OCI-M2 (cell line): ENCODE data around the gene TMEM184B.

Experiments
- DNase-seq: peaks from one replicate; lab custom pipeline; 2025; ENCODE audit not compliant: unreplicated experiment; lab: John Stamatoyannopoulos, UW

The TMEM184B gene

DNA sequence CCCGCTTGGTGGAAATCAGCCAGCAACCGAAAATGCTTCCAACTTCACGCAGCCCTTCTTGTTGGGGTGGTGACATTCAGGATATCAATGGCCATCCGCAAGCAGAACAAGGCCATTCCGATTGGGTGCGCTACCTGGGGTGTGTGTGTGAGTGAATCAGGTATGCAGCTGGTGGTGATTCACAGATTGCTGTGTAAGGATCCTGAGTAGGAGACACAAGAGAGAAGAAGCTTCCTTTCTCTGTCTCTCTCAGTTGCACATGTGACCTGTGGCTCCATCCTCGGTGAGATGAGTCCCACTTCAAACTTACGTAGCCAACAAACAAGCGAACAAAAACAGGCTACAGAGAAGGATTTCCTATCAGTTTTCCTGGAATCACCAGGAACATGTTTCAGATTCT lies 9.6 kb upstream of the TMEM184B start:
- no peak for DNase-seq

DNA sequence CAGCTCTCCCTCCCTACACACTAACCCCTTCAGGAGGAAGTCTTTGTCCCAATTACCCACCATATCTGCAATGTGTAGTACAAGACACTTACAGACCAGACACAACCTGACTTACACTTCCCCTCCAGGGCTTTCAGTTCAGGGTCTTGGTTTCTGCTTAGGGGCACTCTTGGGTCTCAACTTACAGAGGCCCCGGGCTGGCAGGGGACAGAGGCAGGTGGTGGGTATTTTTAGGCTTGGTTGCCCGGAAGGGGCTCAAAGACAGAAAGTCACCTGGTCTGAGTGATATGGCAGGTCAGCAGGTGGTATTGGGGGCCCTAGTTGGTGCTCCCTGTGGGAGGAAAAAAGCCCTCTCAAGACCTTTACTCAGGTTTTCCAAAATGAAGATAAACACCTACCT lies 3.4 kb upstream of the TMEM184B start:
- DNase-seq: no peak

DNA sequence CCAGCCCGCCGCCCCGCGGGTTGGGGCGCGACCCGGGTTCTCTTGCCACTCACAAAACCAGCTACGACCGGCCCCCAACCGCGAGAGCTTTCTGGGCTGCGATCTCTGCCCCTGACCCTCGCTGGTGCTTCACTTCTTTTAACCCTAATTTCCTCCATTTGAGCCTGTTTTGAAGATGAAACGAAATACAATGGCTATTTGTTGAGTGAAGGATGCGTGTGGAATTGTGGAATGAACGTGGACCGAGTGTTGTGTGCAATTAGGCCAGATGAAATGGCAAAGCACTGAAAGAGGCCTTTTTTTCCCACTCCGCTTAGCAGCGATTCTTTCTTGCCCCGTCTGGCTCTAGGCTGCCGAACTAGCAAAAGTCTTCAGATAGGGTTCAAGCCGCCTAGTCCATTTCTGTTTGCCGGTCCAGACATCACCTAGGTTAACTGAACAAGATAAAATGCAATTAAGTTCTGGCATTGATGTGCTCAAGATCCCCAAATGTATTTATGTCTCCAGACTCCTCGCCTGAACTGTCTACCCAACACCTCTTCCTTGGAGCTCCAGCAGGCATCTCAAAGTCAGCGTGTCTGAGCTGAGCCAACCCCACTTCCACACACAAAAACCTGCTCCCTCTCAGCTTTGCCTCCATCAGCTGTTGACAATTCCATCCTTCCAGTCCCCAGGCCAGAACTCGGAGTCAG lies 471 bp upstream of the TMEM184B start:
- DNase-seq: no peak

DNA sequence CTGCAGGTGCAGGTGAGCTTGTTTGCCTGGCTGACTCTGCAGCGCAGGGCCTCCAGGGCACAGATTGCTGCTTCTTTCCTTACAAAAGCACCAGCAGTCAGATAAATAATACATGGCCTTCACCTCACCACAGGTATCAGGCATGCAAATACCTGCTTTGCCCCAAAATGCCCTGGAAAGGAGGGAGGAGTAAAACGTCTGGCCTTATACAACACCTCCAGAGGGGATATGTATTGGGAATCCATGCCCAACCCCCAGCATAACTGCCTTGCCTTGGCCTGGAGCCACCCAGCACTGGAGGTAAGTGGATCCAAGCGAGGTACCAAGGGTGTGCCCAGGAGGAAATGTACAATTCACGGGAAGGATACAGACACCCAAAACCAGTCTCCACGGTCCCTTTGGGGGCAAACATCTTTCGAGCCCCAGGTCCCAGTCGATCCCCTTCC lies 860 bp downstream of the TMEM184B start:
- DNase-seq: no peak

DNA sequence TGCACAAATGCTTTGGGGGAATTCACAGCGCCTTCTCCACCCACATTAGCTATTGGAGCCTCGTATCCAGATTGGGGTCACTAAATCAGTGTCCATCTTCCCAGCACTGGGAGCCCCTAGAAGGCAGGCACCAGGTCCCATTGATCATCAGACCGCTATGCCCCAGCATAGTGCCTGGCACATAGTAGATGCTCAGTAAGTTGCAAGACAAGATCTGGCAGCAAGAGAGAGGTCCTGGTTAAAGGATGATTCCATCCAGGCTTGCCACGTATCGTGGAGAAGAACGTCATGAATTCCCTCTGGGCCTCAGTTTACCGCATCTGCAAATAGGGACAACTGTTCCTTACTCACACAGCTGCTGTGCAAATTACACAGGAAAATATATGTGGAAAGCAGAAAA lies 1.7 kb downstream of the TMEM184B start:
- no peak for DNase-seq

DNA sequence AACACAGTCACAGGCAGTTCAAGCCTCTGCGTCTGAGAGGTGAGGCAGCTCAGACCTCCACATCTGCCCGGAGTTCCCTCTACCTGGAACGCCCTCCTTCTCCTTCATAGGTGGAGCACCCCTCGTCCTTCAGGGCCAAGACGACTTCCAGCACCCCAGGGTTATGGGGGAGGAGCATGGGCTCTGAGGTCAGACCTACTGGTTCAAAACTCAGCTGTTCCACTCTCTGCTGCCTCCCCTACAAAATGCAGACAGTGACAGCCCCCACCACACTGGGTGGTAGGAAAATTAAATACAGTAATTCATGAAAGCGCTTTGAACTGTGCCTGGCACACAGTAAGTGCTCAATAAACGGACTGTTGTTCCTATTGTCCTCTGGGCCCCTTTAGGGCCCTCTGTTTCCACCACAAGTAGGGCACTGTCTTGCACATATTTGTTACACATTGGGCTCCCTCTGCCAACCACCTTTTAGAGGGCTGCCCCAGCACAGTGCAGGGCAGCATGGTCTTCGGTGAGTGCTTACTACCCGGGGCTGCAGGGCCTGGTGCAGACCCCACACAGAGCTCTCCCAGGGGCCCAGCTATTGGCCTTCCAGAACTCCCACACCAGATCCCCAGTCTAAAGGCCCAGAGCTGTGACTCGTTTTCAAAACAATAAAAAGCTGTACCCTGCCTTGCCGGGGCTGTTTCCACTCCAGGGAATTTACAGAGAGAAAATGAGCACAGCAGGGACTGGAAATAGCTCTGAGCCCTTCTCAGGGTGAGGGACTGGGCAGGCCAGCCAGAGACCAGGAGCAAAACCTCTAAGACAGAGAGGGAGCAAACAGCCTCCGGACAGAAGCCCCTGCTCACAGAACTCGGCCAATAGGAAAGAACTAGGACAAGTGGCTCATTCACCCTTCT lies 2.5 kb downstream of the TMEM184B start:
- no peak for DNase-seq

DNA sequence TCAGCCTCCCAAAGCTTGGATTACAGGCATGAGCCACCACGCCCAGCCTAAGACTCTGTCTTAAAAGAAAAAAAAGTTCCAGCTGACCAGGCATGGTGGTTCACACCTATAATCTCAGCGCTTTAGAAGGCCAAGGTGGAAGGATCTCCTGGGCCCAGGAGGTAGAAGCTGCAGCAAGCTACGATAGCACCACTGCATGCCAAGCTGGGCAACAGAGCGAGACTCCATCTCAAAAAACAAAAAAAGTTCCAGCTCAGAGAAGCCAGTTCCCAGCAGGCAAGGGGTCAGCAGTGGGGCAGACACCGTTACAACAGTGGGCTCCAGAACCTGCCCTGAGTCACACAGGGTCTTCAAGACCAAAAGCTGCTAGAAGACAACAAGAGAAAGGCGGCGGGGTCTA lies 3.3 kb downstream of the TMEM184B start:
- DNase-seq: no peak

DNA sequence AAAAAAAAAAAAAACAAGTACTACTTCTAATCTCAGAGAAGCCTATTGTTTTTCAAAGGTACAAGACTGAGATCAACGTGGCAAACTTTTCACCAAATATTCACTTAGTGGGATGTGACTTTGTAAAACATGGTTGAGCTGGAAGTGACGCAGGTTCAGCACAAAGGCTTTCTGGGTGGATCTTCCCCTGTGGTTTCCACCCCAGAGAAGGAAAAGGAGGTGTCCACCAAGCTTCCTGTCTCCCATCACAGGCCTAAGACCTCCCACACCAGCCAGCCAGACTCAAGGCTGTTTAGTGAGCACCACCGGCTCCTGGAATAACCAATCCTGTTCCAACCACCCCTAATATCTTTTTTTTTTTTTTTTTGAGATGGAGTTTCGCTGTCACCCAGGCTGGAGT lies 5.7 kb downstream of the TMEM184B start:
- no peak for DNase-seq

DNA sequence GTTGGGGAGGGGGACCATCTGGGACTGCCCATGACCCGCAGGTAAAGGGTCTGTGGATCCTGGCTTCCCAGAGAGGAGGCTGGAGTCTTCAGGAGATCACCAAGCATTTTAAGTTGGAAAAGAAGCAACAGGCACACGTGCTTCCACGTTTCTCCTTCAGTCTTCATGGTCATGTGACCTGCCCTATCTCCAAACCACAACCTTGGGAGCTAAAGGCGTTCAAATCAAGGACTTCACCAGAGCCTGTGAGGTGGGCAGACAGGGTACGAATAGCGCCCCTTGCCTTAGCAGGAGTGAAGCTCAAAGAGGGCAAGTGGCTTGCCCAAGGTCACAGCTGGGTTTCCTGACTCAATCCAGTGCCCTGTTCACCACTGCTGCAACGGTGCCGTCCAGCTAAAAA lies 6.7 kb downstream of the TMEM184B start:
- no peak for DNase-seq

DNA sequence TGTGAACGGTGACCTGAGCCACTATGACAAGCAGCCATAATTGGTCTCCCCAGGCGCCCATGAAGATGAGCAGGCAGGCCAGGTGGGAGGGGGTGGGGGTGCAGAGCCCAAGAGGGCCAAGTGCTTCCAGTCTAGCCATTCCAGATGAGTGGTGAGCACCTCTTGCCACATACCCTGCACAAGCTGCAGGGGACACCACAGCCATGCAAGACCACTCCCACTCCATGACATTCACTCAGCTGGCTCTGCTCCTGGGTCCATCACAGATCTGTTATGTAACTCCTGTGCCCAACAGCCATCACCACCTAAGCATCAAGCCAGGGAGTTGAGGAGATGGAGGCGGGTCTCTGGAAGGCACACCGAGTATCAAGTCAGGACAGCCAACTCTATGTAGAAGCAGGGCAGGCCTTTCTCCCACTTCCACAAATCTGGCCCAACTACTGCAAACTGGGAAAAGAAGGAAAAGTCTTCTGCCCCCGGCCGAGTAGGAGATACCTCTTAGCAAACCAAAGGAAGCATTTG lies 8.4 kb downstream of the TMEM184B start:
- no peak for DNase-seq

DNA sequence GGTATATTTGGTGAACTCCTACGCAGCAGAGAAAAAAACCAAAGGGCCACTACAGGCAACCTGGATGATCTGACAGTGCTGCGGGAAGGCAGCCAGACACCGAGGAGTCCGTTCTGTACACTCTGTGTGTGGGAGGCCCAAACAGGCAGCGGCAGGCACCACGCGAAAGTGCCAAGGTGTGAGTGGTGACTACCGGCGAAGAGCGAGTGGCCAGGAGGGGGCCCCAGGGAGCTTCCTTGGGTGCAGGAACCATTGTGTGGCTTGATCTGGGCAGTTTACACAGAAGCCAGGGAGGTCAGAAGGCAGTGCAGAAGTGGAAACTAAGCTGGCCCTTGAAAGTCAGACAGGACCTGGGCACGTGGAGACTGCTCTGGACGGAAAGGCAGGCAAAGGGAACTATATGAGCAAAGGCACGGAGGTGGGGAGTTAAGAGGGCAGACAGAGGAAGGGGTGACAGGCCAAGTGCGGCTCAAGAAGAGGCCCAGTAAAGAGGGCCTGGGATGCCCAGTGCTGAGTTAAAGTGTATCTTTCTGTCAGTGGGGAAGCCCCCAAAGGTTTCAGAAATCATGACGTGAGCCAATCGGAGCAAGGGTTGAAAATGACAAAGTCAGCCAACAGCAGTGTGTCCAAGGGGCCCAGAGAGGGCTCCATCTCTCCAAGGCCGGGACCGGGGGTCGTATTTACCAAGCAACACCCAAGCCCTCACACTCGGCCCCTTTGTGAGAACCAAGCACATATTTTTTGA lies 10.6 kb downstream of the TMEM184B start:
- no peak for DNase-seq

DNA sequence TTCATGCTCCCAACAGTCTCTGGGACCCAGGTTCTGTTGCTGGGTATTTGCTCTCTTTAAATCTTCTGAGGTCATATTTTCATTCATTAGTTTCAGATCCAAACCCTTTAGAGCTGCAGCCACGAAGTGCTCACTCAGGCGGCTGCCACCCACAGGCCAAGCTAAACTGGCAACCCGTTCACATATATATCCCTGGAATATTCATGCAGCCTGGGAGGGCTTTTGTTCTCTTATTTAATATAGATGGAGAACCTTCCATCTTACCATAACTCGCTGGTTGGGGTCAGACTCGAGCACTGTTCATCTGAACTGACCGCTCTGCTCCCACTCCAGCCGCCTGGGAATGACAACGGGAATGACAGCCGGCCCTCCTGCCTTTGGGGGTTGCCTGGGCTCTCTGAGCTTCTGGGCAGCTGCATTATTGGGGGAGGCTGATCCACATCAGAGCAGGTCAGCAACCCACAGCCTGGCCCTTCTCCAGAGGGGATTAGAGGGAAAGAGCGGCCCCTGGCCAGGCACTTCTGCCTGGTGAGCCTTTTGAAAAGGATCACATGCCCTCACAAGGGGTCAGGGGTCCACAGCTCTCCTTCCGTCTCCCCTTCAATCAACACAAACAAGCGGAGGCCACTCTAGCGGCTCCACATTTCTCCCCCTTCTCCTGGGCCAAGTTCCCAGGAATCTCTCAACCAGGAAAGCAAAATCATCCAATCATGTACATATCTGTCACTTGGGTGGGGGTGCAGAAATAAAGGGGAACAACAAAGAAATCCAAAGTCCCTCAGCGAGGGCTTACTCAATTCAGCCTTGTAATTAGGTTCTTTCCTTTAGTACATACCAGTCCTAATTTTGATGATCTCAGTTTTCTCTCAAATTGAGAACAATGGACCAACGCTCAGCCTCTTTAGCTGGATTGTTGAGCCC lies 11.8 kb downstream of the TMEM184B start:
- no peak for DNase-seq

DNA sequence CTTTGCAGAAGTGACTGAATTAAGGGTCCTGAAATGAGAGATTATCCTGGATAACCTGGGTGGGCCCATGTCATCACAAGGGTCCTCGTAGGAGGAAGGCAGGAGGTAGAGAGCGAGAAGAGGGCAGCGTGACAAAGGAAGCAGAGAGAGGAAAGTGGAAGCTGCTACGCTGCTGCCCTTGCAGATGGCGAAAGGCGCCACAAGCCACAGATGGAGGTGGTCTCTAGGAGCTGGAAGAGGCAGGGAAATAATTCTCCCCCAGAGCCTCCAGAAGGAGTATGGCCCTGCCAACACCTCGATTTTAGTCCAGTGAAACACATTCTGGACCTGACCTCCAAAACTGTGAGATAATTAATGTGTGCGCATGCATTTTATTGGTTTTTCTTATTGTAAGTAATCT lies 13.4 kb downstream of the TMEM184B start:
- no peak for DNase-seq

DNA sequence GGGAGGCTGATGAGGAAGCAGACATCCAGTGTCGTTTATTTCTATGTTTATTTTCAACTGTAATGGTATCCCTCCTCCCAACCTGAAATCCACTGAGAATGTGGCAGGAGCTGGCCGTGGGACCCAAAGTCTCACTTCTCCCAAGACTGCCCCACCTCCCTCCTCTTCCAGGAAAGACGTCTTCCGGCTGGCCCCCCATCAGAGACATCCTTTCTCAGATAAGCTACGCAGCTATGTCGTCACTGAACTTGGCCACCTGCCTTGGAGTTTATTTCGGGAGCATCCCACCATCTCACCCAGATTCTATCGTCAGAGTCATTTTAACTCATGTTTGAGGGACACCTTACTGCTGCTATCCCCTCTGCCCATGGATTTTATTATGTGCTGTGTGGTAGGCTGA lies 13.9 kb downstream of the TMEM184B start:
- no peak for DNase-seq

DNA sequence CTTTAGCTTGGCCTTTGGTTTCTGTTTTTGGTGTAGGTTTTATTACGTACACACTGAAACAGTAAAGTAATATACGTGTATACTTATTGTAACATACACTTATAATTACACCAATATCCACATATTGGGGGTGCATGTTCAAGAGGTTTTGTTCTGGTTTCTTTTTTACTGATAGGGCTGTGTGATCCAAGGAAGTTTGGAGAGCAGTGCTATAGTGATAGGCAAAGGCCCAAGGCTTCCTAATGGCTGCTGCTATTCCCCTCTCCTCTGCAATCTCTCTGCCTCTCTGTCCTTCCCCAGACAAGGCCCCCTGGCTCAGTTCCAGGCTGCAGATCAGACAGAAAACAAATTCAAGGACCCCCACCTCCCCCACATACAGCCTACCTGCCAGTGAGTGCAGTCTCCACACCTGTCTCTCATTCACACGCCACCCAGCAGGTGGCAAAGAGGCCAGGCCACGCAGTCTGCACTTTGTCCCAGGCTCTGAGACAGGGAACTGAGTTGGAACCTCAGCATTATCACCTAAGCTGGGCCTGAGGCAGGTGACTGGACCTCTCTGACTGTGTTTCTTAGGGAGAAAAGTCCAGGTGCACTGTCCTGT lies 15.1 kb downstream of the TMEM184B start:
- DNase-seq: no peak

DNA sequence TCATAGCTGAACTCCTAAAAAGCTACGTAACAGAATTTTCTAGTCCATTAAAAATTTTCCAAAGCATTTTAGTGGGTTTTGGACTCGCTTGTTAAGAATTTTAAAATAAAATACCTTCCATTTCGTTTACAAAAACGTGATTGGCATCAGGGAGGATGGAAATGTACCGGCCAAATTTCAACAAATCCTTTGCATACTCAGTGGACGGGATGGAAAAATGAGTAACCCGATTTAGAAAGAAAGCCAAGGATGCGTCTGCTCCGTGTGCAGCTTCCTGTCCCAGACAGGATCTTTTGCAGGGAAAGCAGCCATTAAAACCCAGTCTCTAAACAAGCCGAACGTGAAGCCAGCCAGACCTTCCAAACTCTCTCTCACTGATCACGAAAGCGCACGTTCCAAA lies 15.6 kb downstream of the TMEM184B start:
- DNase-seq: no peak

DNA sequence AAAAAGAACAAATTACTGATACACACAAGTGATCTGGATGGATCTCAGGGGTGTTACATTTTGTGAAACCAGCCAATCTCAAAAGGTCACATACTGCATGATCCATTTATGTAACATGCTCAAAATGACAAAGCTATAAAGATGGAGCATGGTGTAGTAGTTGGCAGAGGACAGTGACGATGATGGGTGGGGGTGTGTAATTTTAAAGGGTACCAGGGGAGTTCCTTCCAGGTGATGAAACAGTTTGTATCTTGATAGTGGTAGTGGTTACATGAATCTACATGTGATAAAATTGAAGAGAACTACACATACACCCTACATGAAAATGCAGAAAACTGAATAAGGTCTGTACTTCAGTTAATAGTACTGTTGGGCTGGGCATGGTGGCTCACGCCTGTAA lies 17.1 kb downstream of the TMEM184B start:
- DNase-seq: no peak

DNA sequence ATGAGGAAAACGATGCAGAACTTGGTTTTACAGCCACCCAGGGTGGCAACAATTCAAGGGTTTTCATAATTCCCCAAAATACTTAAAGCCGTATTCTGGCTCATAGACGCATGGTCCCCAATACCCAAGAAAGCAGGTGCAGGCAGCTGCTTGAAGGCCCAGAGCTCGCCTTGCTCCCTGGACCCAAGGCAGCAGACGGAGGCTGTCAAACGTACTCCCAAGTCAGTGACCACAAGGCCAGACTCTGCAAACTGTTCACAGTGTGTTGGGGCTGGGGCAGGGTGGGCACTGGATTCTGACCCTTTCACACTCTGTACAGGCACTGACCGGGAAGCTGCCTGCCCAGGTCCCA lies 21.5 kb downstream of the TMEM184B start:
- no peak for DNase-seq

DNA sequence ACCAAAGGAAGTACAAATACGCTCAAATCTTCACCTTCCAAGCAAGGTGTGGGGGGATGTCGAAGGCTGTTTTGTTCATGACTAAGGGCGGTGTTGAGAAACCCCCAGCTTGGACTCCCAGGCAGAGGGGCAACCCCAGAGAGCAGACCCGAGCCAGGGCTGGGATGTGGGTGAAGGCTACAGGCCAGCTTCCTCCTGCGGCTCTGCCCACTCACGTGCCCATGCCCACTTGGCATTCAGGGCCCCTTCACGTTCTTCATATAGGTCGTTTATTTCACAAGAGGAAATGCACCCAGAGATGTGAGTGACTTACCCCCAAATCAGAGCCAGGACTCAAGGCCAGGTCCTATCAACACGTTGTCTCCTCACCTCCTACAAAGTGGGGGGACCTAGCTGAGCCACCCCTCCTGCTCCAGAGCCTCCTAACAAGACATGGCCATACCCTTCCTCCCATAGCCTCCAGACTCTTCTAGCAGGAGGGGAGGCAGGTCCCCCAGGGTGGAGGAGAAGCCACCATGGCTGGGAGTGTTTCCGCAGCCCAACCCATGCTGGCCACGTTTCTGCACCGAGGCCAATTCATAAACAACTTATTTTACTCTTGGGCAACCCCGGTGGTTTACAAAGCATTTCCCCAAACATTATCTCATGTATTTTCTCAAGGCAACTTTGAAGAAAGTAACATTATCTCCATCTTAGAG lies 22.0 kb downstream of the TMEM184B start:
- DNase-seq: no peak
